ENCODE results near the gene ACOT11.

- no peak for TF ChIP-seq MAX (IDR thresholded peaks at IDR 0.05; ENCODE audit: low read depth)
- no peak for TF ChIP-seq CTCF (IDR thresholded peaks at IDR 0.05)
These were observed 37.4 kb downstream of the ACOT11 start for GRCh38 chr1:54585181-54586066.
